CD4-positive, alpha-beta memory T cell (primary cell): ENCODE results near the gene GADL1. TPM values are rescaled to one million over a fixed set of nuclear protein-coding genes. Genes with fewer than 3 reads are reported as not detected.

ENCODE experiments used
- CTCF ChIA-PET: fragments of 350-600 bp; sonication (Branson Sonifier 250); formaldehyde crosslinking; loops from one replicate; lab custom pipeline; 2021; ENCODE audit warnings: inconsistent platforms; ENCODE audit not compliant: partially characterized antibody; lab: Charles Lee
- POLR2A ChIA-PET: fragments of 350-600 bp; sonication (Branson Sonifier 250); formaldehyde crosslinking; loops from one replicate; lab custom pipeline; 2021; ENCODE audit not compliant: partially characterized antibody; lab: Charles Lee
- DNase-seq, 5 donors: peaks; one replicate each; pipeline versions ENCODE4 v3.0.0 to v3.0.0-alpha.2; 2020 to 2022; ENCODE audit warnings: mixed read lengths in 1 of 5
- H3K27ac ChIP-seq: one replicate; pipeline ENCODE4 v1.7.0; 2013; ENCODE audit warnings: low read depth, low read length
- H3K27me3 ChIP-seq: 2 replicates; pipeline ENCODE4 v1.7.0; 2013; ENCODE audit warnings: mild to moderate bottlenecking, low read length, moderate library complexity; ENCODE audit not compliant: insufficient read depth
- H3K36me3 ChIP-seq: 2 replicates; pipeline ENCODE4 v1.7.0; 2013; ENCODE audit warnings: mild to moderate bottlenecking, low read length, moderate library complexity; ENCODE audit not compliant: insufficient read depth
- H3K4me1 ChIP-seq: 2 replicates; pipeline ENCODE4 v1.7.0; 2013; ENCODE audit warnings: mild to moderate bottlenecking, low read length, moderate library complexity; ENCODE audit not compliant: insufficient read depth
- H3K4me3 ChIP-seq, 2 donors: one replicate each; pipeline ENCODE4 v1.7.0; 2013; ENCODE audit warnings: low read length in 2 of 2, mild to moderate bottlenecking in 1 of 2
- H3K9me3 ChIP-seq, 2 donors: one replicate each; pipeline ENCODE4 v1.7.0; 2013; ENCODE audit warnings: low read length in 2 of 2, control low read depth in 1 of 2; ENCODE audit not compliant: control insufficient read depth in 1 of 2
- H3K27ac Mint-ChIP-seq, 7 donors: one replicate each; pipeline ENCODE4 v1.8.0; 2020 to 2021; ENCODE audit warnings: mixed read lengths in 7 of 7, mild to moderate bottlenecking in 6 of 7, inconsistent platforms in 3 of 7, moderate library complexity in 3 of 7
- H3K27me3 Mint-ChIP-seq, 2 donors: one replicate each; pipeline ENCODE4 v1.8.0; 2020 to 2021; ENCODE audit warnings: mixed read lengths in 2 of 2
- H3K36me3 Mint-ChIP-seq, 2 donors: one replicate each; pipeline ENCODE4 v1.8.0; 2020 to 2021; ENCODE audit warnings: mixed read lengths in 2 of 2, inconsistent platforms in 1 of 2, mild to moderate bottlenecking in 1 of 2
- H3K4me1 Mint-ChIP-seq, 4 donors: one replicate each; pipeline ENCODE4 v1.8.0; 2020 to 2021; ENCODE audit warnings: mixed read lengths in 4 of 4, mild to moderate bottlenecking in 1 of 4
- H3K4me3 Mint-ChIP-seq, 8 donors: one replicate each; pipeline ENCODE4 v1.8.0; 2020 to 2021; ENCODE audit warnings: mixed read lengths in 8 of 8, mild to moderate bottlenecking in 7 of 8, moderate library complexity in 6 of 8, inconsistent platforms in 3 of 8
- H3K9me3 Mint-ChIP-seq, 8 donors: one replicate each; pipeline ENCODE4 v1.8.0; 2020 to 2021; ENCODE audit warnings: mixed read lengths in 8 of 8, mild to moderate bottlenecking in 5 of 8, inconsistent platforms in 3 of 8, moderate library complexity in 1 of 8
- intact Hi-C: fragments of 100-400 bp; cut with micrococcal nuclease; formaldehyde crosslinking; loops from one replicate; pipeline ENCODE4 v1.15.1; 2023
- polyA plus RNA-seq, 2 donors: library from polyadenylated mRNA; unstranded; fragments of 300-500 nt; fragmentation: Illumina TruSeq; gene quantifications; one replicate each; pipeline ENCODE4 v1.2.3, GENCODE V29; 2021
- total RNA-seq, 2 experiments: library from RNA; stranded (reverse); gene quantifications; one replicate each; pipeline ENCODE4 v1.2.3, GENCODE V29; 2021

The GADL1 gene
- total and polyA plus RNA-seq, 4 experiments from 2014 or later: not detected

DNA sequence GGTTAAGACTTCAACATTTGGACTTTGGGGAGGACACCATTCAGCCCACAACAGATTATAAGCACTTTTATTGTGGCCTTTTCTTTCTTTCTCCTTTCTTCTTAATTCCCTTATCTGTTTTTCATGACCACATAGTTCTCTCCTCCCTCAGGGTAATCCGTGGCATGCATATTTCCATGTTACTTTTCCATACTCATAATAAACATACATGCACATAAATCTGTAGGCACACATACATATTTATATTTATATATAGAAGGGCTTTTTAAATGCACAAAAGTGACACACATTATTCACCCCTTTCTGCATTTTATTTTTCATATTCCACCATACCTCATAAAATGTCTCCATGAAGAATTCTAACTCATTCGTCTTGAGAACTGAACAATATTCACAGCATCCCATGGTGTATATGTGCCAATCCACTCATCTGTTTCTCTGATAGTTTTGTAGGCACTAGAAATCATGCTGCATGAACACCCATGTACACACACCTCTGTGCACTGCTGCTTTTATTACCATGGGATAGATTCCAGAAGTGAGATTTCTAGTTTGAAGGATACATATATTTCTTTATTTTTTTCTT lies 38.1 kb upstream of the GADL1 start:
- no peak for DNase-seq
- Histone ChIP-seq H3K4me1 (peaks cover 3% of the 10 kb centered on the region), H3K9me3 (no peaks in the 10 kb centered on the region), H3K4me3 (no peak overlapping the region), H3K27ac (no peak overlapping the region), H3K27me3 (no peaks in the 10 kb centered on the region), H3K36me3 (no peaks in the 10 kb centered on the region)
- intact Hi-C loops: no loop called here
- ChIA-PET POLR2A (no interaction called here), CTCF (interaction anchor here (1.5 kb wide), 1 partner anchor 10 kb away, joined by 4 read pairs; no protein-coding TSS in a partner anchor)
- no peaks in the 10 kb centered on the region for H3K36me3 Mint-ChIP-seq
- H3K27ac Mint-ChIP-seq: no peak overlapping the region
- H3K9me3 Mint-ChIP-seq: no peaks in the 10 kb centered on the region
- H3K4me3 Mint-ChIP-seq: no peak overlapping the region
- H3K27me3 Mint-ChIP-seq: no peaks in the 10 kb centered on the region
- H3K4me1 Mint-ChIP-seq: peaks cover 0 to 8% (median 5%) of the 10 kb centered on the region in 4 donors

- POLR2A ChIA-PET: no interaction called here
Observed at GRCh38 chr3:30924763-30925162, 30.3 kb upstream of the GADL1 start.

GRCh38 chr3:30919564-30919963 lies 25.1 kb upstream of the GADL1 start:
- H3K4me3 Mint-ChIP-seq: no peak overlapping the region
- H3K9me3 Mint-ChIP-seq: peaks cover 0 to 17% (median 5%) of the 10 kb centered on the region in 8 donors
- H3K27me3 ChIP-seq: no peaks in the 10 kb centered on the region
- H3K4me3 ChIP-seq: no peak overlapping the region
- H3K36me3 Mint-ChIP-seq: no peaks in the 10 kb centered on the region
- intact Hi-C loops: no loop called here
- H3K27ac ChIP-seq: no peak overlapping the region
- ChIA-PET POLR2A (no interaction called here), CTCF (interaction anchor here (1.5 kb wide), 1 partner anchor 14 kb away, joined by 4 read pairs; no protein-coding TSS in a partner anchor)
- H3K27me3 Mint-ChIP-seq: peaks cover 2 to 5% of the 10 kb centered on the region in 2 donors
- no peaks in the 10 kb centered on the region for H3K9me3 ChIP-seq
- H3K36me3 ChIP-seq: no peaks in the 10 kb centered on the region
- DNase-seq: no peak
- H3K4me1 ChIP-seq: no peaks in the 10 kb centered on the region
- no peaks in the 10 kb centered on the region for H3K4me1 Mint-ChIP-seq
- H3K27ac Mint-ChIP-seq: no peak overlapping the region

More at GRCh38 chr3:30924763-30925162, 30.3 kb upstream of the GADL1 start:
- H3K27ac Mint-ChIP-seq: no peak overlapping the region
- no peaks in the 10 kb centered on the region for H3K4me1 Mint-ChIP-seq
- Histone ChIP-seq H3K4me3 (no peak overlapping the region), H3K4me1 (no peaks in the 10 kb centered on the region), H3K27me3 (no peaks in the 10 kb centered on the region), H3K36me3 (no peaks in the 10 kb centered on the region), H3K9me3 (no peaks in the 10 kb centered on the region), H3K27ac (no peak overlapping the region)
- no peaks in the 10 kb centered on the region for H3K36me3 Mint-ChIP-seq
- peaks cover 0 to 15% (median 4%) of the 10 kb centered on the region in 8 donors for H3K9me3 Mint-ChIP-seq
- CTCF ChIA-PET: no interaction called here
- intact Hi-C loops: no loop called here
- DNase-seq: no peak
- no peak overlapping the region for H3K4me3 Mint-ChIP-seq
- peaks cover 0 to 5% of the 10 kb centered on the region in 2 donors for H3K27me3 Mint-ChIP-seq

- no peaks in the 10 kb centered on the region for H3K36me3 ChIP-seq
- CTCF ChIA-PET: interaction anchor here (1.5 kb wide), 1 partner anchor 15 kb away, joined by 4 read pairs; no protein-coding TSS in a partner anchor
- intact Hi-C loops: no loop called here
- Mint-ChIP-seq H3K4me1 (no peaks in the 10 kb centered on the region), H3K36me3 (no peaks in the 10 kb centered on the region), H3K9me3 (peaks cover 0 to 17% (median 5%) of the 10 kb centered on the region in 8 donors), H3K27ac (no peak overlapping the region), H3K4me3 (no peak overlapping the region), H3K27me3 (peaks cover 2 to 3% of the 10 kb centered on the region in 2 donors)
- DNase-seq: no peak
- no peaks in the 10 kb centered on the region for H3K27me3 ChIP-seq
- H3K4me3 ChIP-seq: no peak overlapping the region
- no peaks in the 10 kb centered on the region for H3K4me1 ChIP-seq
- H3K9me3 ChIP-seq: no peaks in the 10 kb centered on the region
- no peak overlapping the region for H3K27ac ChIP-seq
- POLR2A ChIA-PET: no interaction called here
Observed at GRCh38 chr3:30918761-30919160, 24.3 kb upstream of the GADL1 start.

- Histone ChIP-seq H3K4me3 (no peak overlapping the region), H3K36me3 (no peaks in the 10 kb centered on the region), H3K27ac (no peak overlapping the region), H3K9me3 (no peaks in the 10 kb centered on the region), H3K27me3 (no peaks in the 10 kb centered on the region), H3K4me1 (no peaks in the 10 kb centered on the region)
- Mint-ChIP-seq H3K4me3 (no peak overlapping the region), H3K27ac (no peak overlapping the region), H3K27me3 (peaks cover 2% of the 10 kb centered on the region in 2 donors), H3K9me3 (peaks cover 0 to 13% (median 4%) of the 10 kb centered on the region in 8 donors), H3K36me3 (no peaks in the 10 kb centered on the region), H3K4me1 (peaks cover 0 to 3% (median 0%) of the 10 kb centered on the region in 4 donors)
- intact Hi-C loops: no loop called here
- CTCF ChIA-PET: no interaction called here
- no peak for DNase-seq
- POLR2A ChIA-PET: no interaction called here
Observed at GRCh38 chr3:30915782-30916181, 21.3 kb upstream of the GADL1 start.

DNA sequence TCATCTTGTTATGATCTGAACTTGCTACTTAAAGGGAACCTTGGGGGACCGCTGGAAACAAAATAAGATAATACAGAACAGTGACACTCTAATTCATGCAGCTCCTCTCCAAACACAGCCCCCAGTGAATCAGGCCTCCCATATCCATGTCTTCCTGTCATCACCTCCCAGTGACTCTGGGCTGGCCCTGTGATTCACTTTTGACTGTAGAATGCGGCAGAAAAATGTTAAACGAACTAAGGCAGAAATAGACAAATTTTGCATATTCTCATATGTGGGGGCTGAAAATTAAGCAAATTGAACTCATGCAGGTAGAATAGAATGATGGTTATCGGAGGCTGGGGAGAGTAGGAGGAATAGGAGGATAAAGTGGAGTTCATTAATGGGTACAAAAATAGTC lies 20.2 kb upstream of the GADL1 start:
- intact Hi-C loops: no loop called here
- Mint-ChIP-seq H3K9me3 (peaks cover 0 to 2% (median 0%) of the 10 kb centered on the region in 8 donors), H3K4me1 (peaks cover 0 to 3% (median 0%) of the 10 kb centered on the region in 4 donors), H3K36me3 (no peaks in the 10 kb centered on the region), H3K4me3 (no peak overlapping the region), H3K27ac (no peak overlapping the region), H3K27me3 (peaks cover 0 to 2% of the 10 kb centered on the region in 2 donors)
- POLR2A ChIA-PET: no interaction called here
- DNase-seq: no peak
- H3K36me3 ChIP-seq: no peaks in the 10 kb centered on the region
- no peak overlapping the region for H3K27ac ChIP-seq
- H3K4me1 ChIP-seq: no peaks in the 10 kb centered on the region
- H3K4me3 ChIP-seq: no peak overlapping the region
- no peaks in the 10 kb centered on the region for H3K27me3 ChIP-seq
- CTCF ChIA-PET: no interaction called here
- H3K9me3 ChIP-seq: no peaks in the 10 kb centered on the region

DNA sequence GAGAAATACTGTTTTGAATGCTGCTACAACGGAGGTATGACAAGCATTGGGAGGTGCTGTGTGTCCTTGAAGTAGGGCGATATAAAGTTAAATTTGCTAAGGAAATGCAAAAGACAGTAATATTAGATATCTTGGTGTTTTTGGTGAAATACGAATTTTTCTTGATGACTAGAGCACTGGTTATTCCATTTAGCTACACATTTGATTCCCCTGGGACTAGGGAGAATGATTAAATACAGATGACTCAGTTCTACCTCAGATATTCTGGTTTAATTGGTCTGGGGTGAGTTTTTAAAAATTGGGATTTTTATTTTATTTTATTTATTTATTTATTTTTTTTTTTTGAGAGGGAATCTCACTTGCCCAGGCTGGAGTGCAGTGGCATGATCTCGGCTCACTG lies 18.7 kb upstream of the GADL1 start:
- Histone ChIP-seq H3K27ac (no peak overlapping the region), H3K4me3 (no peak overlapping the region), H3K9me3 (no peaks in the 10 kb centered on the region), H3K36me3 (no peaks in the 10 kb centered on the region), H3K4me1 (no peaks in the 10 kb centered on the region), H3K27me3 (no peaks in the 10 kb centered on the region)
- Mint-ChIP-seq H3K4me1 (peaks cover 0 to 3% (median 0%) of the 10 kb centered on the region in 4 donors), H3K27ac (no peak overlapping the region), H3K36me3 (no peaks in the 10 kb centered on the region), H3K27me3 (no peaks in the 10 kb centered on the region), H3K4me3 (no peak overlapping the region), H3K9me3 (no peaks in the 10 kb centered on the region)
- ChIA-PET CTCF (no interaction called here), POLR2A (no interaction called here)
- DNase-seq: no peak
- intact Hi-C loops: no loop called here
